Posterior vena cava (tissue), 2 donors: ENCODE data around the gene PRLR. TPM values are rescaled to one million over a fixed set of nuclear protein-coding genes. Genes with fewer than 3 reads are reported as not detected.

ENCODE experiments used
- DNase-seq: peaks from one replicate; pipeline ENCODE4 v3.0.0-alpha.2; 2020; ENCODE audit warnings: low spot score
- intact Hi-C, 2 donors: fragments of 100-400 bp; cut with DNase I; formaldehyde crosslinking; loops; one replicate each; pipeline versions ENCODE4 v1.14.1 to v1.14.2; 2022 to 2023
- total RNA-seq, 2 donors: library from RNA; stranded (reverse); fragmentation: NEBNext Ultra II Directional; extraction: Animal tissue kit (Norgen Biotek cat#: 25700); gene quantifications; one replicate each; pipeline ENCODE4 v1.2.1, GENCODE V29; 2021
- donor health status: DM: yes; HTN: yes; CAD: no.
- donor health status: DM: yes; HTN: yes; CAD: no.

The PRLR gene
- total RNA-seq, 2 donors from 2014 or later = 0.86 to 2.5 TPM

DNA sequence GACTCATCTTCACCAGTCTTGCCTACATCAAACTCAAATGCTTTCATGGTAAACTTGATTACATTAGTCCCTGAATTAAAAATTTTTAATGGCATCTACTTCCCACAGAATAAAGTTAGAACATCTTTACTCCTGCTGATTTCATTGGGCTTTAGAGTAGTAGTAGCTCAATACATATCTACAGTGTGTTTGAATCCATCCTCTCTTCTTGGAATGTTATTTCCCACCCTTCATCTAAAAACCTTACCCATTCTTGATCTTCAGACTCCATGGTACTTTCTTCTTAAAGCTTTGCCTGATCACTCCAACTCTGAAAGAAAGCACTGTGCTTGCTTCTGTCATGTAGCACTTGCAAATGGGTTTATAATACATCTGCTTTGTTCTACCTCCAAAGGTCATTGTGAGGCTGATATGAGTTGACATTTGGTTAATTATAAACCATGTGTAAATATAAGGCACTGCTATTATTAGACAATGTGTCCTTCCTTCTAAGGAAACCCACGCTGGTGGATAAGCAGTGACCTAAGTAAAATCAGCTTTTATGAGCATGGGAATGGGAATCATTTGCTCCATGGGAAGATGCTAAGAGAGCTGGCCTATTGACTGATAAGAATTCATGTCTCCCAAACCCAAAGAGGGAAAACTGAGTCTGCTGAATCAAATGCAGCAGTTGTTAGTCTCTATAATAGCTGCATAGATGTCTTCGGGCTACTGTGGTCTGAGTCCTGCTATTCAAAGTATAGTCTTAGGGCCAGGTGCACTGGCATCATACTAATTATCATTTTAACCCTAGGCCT is 7.5 kb upstream of the PRLR start:
- DNase-seq = no peak
- intact Hi-C loops = no loop called here

DNA sequence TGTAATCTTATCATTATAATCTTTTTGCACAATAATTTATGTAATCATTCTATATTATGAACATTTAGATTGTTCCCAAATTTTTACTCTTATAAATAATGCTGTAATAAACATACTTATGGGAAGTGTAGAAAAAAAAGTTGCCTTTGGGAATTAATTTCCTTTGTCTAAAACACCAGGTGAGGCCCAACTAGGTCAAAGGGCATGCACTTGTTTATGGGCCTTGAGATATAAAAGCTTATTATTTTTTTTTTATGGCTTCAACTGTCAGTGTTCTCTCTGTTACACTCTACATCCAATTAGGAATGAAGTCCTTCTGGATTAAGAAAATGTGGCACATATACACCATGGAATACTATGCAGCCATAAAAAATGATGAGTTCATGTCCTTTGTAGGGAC is 6.5 kb upstream of the PRLR start:
- no peak for DNase-seq
- intact Hi-C loops = no loop called here

DNA sequence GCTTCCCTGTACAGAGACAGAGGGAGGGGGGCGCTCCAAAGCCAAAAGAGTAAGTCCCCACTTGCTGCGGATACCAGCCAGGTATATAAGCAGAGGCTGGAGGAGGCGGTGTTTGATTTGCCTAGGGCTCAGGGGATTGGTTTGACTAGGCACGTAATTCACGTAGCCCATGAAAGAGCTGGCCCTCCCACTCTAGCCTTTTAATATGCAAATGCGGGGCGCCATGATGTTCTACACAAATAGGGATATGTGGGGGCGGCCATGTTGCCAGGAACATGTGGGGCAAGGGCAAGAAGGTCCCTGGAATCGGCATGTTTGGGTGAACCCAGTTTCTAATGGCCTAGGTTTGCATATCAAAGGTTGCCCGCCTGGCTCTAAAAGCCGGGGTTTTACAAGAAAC is 3.3 kb upstream of the PRLR start:
- intact Hi-C loops = no loop called here
- DNase-seq = no peak

DNA sequence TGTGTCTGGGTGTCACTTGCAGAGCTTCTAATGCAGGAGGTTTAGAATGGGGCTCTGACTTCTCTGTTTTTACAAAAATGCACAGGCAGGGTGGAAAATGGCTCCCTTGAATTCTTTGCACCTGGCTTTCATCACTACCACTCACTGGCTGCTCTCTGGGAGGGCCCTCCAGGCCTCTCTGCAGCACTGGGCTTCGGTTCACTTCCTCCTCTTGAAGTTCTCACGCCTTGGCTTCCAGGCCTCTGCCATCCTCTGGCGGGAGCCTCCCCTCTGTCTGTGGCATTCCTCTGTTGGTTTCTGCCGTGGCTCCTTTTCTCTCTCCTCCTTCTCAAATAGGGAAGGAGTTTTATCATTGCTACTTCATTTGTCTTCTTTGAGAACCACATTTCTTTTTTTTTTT is 2.8 kb upstream of the PRLR start:
- intact Hi-C loops = no loop called here
- no peak for DNase-seq

DNA sequence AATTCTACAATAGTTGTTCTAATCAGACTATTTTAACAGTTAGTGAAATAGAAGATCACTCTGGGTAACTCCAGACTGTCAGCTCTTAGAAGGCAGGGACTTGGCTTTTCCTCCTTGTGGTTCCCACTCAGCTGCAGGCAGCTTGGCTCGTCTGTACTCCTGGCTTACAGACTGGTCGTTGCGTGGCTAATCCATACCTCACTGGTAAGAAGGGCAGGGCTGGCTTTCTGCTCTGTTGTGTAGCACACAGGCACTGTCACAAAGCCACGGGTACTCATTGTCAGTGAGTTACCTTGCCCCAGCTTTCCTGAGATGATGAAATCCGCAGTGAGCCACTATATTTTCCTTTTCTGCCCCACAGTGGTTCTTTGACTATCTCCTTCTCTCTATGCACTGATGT is 1.8 kb upstream of the PRLR start:
- intact Hi-C loops = no loop called here
- DNase-seq = no peak

DNA sequence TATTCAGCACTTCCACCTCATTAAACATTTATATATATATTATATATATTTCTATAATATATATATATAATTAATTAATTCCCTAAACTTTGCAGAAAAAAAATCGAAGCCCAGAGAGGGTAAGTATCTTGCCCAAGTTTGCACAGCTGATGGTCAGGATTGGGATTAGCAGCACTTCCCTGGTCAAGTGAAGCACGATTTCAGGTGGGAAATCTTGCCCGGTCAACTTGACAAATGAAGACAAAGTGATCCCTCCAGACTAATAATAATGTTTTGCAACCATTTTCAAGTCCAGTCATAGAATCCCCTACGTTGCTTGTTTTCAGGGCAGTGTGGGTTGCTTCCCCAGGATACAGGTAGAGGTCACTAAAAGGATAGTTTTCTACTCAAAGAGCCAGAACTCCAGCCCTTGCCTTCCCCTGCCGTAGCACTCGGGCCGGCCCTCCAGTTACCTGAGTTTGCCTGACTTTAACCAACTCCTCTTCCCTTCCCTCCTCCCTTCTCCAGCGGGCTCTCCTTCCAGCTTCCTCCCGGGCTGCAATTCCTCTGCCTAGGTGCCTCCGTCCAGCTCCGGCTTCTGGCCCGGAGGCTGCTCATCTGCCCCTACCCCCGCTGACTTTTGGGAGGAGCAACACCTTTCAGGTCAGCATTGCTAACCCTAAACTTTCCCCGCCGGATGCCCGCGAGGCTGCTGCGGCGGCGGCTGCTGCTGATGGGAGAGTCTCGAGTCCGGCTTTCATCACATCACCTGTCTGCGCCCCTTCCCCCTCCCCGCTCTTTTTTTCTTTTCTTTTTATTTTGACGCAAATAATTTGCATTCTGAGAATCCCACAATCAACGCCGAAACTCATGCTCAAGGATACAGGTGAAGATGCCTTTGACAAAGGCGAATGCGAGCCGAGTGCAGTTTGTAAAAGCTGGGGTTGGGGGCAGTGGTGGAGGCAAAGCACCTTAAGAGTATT is 930 bp downstream of the PRLR start:
- intact Hi-C loops = no loop called here
- DNase-seq = no peak

DNA sequence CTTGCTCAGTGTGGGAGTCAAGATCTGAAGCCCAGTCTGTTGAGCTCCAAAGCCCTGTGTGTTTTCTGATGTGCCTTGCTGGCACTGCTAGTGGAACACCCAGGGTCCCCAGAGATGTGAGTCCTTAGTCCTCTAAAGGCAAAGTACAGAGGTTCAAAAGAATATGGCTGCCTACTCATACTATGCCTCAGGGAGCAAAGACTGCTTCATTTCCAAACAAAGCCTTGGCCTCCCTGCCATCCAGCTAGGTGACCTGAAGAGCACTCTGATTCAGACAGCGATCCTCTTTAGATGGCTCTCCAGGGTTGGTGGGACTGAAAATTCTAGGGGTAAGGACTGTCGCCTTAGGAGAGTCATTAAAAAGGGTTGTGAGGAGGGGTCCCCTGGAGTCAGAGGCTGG is 2.0 kb downstream of the PRLR start:
- no peak for DNase-seq
- intact Hi-C loops = no loop called here

DNA sequence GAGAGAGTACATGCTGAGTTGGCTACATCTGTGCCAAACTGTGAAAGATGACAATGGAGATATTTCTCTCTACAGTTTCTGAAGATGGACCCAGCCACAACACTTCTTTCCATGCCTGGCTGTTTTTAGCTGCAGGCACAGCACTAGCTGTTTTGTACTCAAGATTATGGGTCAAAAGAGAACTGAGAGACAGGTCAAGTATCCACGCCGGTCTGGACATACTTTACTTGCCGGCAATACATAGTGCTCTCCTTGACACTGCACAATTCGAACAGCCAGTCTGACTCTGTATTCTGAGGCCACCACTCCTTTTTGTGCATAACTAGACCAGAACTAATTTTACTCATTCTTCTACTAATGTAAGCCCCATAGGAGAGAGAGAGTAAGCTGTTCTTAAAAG is 2.6 kb downstream of the PRLR start:
- DNase-seq = no peak
- intact Hi-C loops = no loop called here

DNA sequence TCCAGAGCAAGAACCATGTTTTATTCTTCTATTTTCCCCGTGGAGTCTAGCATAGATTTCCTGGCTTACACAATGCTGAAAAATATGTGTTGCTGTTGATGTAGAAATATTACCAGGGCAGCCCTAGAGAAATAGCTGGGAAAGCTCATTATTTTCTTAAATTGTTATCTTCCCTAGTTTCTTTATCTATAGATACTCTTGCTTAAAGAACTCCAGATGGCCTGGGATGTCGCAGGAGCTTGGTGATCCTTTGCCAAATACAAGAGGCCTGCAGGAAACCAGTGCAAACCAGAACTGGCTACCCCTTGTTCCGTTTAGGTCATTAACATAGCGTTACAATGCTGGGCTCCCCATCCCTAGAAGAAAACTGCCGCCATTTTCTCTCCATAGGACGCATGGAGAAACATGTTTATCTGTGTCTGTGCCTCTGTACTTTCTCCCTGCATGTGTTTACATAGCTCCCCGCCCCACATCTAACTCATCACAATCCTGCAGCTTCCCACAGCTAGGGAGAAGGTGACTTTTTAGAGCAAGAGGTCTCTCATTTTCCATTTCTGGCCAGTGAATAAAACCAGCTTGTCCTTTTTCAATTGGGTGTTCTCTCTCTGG is 6.4 kb downstream of the PRLR start:
- intact Hi-C loops = no loop called here
- no peak for DNase-seq

DNA sequence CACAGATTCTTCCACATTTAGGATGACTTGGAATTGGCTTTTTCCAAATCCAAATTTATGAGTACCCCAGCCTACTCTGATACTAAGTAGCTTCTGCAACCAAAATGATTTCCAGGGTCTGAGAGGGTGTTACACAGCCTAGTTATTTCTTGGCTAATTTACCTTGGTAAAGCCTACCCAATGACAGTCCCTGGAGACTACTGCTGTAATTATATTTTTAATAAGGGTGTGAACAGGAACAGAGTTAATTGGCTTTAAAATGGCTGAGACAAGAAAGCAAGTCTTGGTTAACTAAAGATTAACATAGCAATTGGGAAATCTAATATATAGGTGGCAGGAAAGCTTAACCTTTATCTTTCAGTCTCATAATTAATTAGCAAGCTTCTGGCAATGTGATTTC is 9.3 kb downstream of the PRLR start:
- DNase-seq = no peak
- intact Hi-C loops = no loop called here

DNA sequence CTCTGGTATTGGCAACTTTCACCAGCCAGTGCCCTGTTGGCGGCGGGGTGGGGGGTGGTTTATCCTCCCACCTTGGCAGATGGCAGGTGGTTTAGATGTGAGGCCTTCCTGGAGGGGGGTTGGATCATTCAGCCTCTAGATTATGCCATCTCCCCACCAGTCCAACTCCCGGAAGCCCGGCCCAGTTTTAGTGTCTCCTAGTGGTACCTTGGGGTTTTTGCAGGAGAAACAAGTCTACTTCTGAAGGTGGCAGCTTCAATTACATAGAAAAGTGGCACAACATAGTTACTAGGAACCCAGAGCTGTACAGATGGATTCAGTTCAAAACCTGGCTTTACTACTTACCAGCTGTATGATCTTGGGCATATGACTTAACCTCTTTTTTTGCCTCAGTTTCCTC is 11.3 kb downstream of the PRLR start:
- intact Hi-C loops = no loop called here
- no peak for DNase-seq

DNA sequence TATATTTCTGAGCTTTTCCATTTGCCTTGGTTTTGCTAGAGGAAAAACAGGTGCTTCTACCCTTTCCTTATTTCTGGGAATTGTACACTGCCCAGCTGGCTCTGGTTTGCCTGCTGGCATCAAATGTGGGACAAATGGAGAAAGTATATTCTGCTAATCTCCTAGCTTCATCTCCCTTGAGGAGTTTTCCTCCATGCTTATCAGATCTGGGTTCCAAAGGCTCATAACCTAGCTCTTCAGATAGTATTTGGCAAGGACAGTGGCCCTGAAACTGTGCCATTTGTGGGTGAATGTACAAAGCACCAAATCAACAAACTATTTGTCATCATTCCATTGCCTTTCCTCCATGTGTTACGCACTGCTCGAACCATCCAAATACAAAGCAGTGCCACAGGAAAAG is 16.2 kb downstream of the PRLR start:
- DNase-seq = no peak
- intact Hi-C loops = no loop called here

DNA sequence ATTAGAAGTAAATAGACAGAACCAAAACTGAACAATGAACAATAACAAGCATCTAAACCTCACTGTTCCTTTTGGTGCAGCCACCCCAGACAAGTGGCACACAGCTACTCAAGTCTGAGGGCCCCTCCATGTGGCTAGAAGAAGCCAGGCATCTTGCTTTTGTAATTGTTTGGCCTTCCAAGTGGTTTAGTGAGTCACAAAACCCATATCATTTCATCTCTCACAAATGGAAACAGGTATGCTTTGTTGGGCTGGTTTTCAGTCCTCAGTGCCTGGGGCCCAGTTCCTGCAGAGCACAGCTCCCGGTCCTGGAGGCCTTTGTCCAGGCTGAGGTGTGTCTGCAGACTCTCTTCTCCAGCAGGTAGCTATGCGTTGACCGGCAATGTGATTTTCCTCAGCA is 16.7 kb downstream of the PRLR start:
- intact Hi-C loops = no loop called here
- DNase-seq = no peak

DNA sequence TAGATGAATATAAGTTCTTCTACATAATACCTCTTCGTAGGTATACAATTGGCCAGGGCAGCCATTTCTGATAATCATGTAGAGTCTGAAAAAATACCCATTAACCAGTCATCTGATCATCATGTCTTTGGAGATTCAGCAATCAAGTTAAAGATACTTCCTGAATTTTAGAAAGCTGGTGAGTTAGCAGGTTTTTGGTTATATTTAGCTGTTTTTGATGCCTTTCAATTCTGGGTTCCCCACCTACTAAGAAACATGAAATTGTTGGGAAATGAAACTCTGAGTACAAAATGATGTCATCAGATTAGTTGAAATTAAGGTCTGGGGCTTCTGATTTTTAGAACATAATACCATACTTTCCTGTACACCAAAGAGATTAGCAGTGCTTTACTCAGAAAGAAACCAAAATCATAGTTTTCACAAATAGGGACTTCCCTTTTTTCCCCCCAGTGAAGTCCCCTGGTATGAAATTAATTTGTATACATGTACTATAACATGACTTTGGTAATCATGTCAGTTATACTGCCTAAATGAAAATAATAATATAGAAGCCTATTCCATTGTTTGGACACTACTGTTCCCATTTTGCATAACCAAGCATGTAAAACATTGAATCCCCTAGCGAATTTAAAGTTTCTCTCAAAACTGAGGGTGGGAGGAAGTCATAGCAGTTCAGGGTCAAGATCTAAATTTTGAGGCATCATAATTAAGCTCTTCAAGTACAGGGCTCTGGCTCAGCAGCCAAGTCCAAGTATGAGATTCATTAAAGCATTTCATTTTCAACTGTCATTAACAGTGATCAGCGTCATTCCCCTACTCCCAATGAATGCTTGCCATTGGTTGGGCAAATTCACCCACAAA is 17.9 kb downstream of the PRLR start:
- DNase-seq = no peak
- intact Hi-C loops = no loop called here

DNA sequence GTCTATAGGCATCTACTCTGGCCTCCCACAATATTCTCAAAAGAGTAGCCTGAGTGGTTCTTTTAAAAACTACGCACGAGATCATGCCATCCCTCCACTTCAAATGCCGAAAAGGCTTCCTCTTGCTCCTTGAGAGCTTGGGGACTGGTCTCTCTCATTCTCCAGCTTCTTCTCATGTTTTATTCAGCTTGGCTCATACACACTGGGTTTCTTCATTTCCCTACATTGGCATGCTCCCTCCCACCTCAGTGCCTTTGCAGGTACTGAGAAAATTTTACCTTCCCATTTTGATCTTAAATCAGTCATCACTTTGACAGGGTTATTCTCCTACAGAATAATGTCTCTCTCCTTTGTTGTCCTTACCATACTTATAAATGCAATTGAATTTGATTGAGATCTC is 20.4 kb downstream of the PRLR start:
- intact Hi-C loops = no loop called here
- no peak for DNase-seq

DNA sequence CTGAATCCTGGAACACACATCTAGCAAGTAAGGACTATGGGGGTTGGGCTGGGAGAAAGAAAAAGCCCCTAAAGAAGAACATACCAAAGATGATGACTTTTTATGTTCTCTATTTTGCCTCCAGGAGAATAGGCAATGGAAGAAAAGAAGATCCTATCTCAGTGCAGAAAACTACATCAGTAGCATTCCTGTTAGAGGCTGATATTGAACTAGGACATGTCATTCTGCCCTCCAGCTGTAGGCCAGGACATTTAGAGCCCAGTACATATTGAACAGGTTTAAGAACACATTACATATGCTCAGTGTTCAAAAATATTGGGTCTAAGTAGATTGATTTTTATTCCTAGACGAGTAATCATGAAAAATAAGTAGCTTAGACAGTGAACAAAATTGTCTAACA is 24.7 kb downstream of the PRLR start:
- intact Hi-C loops = no loop called here
- DNase-seq = no peak

DNA sequence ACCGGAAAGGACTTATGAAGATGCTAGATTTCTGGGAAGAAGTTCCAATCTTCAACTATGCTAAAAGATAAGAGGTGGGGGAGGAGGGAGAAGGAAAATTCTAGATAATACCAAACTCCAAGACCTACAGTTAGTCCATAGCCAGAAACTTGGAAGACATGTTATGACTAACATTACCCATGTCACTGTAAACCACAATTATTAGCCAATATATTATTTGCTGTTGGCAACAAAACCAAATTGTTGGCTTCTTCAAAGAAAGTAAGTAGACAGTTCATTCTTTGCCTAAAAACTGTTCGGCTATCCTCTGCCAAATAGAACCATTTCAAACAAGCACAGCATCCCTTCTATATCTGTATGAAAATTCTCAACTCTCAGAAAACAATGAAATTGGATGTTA is 25.1 kb downstream of the PRLR start:
- intact Hi-C loops = no loop called here
- no peak for DNase-seq

DNA sequence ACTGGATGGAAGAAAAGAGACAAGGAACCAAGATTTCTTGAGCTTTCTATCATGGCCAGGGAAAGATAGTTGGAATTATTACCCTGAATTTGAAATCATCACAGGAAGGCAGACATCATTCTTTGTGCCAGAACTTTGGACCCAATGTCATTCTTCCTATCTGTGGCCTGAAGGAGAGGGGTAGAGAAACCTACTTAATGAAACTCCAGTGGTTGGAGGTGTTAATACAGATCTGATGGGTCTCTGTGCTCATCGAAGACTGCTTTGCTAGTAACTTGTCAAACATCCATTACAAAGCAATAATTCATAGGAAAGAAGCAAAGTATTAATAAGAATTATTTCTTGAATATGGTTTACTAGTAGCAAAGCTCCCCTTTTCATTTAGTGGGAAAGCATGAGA is 26.9 kb downstream of the PRLR start:
- intact Hi-C loops = no loop called here
- DNase-seq = no peak

DNA sequence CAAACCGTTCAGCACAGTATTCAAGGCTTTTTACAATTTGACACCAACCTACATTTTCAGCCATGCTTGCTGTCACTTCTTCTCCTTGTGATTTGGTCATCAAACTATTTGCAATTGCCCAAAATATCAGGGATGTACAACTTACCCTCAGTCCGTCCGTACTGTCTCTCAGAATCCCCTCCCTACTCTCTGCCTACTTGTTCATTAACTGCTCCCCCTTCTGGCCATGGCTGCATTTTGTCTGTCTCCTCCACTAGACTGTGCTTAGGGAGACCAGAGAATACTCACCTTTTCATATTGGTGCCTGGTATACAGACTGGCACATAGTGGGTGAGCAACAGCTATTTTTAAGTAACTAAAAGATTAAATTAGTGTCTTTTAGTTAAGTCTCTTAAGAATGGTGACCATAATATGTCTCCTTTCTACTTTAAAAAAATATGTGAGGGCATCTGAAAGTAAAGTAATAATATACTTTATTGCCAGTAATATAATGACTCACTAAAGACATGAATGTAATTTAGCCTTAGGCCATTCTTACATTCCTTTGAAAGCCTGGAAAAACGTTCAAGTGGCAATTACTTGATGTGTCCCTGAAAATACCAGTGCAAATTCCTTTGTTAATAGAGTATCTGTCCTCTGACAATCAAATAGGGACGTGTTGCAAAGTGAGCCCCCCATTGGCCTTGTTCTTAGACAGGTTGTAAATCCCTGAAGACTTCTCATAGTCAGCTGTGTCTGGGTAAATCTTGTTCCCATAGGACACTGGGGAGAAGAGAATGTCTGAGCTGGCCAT is 27.8 kb downstream of the PRLR start:
- DNase-seq = no peak
- intact Hi-C loops = no loop called here
